ENCODE measurements around the gene RHO. TPM values are rescaled to one million over a fixed set of nuclear protein-coding genes. Genes with fewer than 3 reads are reported as not detected.

Gene RHO
- total RNA-seq, 1 experiment from 2014 or later, result not detected

GRCh38 chr3:129554356-129555152 lies 26.1 kb downstream of the RHO start:
- DNase-seq (ENCODE audit: low read depth), result no peak
- in situ Hi-C loops (cut with HindIII; ENCODE audit: low pct_unique_long_range_greater_than_20kb, low sequenced_read_pairs), result no loop called here

- in situ Hi-C loops (cut with HindIII; ENCODE audit: low pct_unique_long_range_greater_than_20kb, low sequenced_read_pairs), result no loop called here
- no peak for DNase-seq (ENCODE audit: low read depth)
Observed at GRCh38 chr3:129555153-129555550, 26.7 kb downstream of the RHO start.

DNA sequence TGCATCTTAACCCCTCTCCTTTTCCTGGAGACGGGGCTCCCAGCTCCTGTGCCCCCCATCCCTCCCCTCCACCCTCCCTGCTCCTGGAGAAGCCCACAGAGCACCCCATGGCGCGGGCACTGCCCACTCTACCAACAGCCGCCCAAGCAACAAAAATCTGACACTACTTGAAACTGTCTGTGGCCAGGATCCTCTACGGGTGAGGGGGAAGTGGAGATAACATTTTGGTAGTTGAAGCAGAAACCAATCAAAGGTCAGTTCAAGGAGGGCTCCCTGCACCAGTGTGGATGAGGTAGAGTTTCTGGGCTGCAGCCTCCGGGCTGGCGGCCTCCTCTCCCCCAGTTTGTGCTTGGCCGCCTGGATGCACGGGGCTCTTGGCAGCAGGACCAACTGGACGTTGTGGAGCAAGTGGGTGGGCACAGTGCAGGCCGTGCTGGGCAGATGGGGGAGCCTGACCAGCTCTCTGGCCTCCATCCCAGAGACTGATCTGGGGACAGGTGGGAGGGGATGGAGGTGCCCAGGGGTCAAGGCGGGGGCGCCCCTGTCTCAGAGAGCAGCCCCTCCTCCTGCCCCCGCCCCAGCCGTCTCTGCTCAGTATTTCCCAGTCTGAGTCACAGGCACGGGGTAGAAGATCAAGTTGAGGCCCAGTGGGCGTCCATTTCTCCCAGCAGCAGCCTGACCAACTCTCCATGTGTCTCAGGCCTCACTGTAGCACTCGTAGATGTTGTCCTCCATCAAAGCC lies 27.3 kb downstream of the RHO start:
- in situ Hi-C loops (cut with HindIII; ENCODE audit: low pct_unique_long_range_greater_than_20kb, low sequenced_read_pairs), result no loop called here
- DNase-seq (ENCODE audit: low read depth), result no peak

- in situ Hi-C loops (cut with HindIII; ENCODE audit: low pct_unique_long_range_greater_than_20kb, low sequenced_read_pairs), result no loop called here
- DNase-seq (ENCODE audit: low read depth), result no peak
Observed at GRCh38 chr3:129556358-129556695, 27.9 kb downstream of the RHO start.

DNA sequence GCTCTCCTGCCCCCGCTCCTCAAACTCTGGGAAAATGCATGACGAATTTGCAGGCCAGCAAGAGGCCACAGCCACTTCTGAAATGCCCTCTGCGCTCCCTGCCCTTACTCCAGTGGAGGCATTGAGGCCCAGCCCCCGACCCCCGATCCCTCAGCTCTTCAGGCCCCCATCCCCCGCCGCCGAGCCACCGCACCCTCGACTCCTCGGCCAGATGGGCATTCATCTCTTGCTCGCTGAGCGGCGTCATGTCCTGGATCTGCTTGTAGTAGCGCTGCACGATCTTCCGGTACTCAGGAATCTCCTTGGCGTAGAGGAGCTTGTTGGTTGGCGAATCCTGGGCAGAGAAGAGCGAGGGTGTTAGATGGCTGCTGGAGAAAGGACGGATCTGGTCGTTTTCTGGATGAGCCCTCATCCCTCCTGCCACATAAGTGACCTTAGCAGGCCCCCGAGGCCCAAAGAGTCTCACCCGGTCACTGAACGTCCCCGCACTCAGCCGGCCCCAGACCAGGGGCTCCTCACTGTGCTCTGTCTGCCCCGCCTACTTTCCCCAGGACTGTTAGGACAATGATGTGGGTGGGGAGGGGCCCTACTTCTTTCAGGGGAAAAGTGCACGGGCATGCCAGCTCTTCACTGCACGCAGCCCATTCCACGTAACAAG lies 28.6 kb downstream of the RHO start:
- no peak for DNase-seq (ENCODE audit: low read depth)
- in situ Hi-C loops (cut with HindIII; ENCODE audit: low pct_unique_long_range_greater_than_20kb, low sequenced_read_pairs), result no loop called here

- in situ Hi-C loops (cut with HindIII; ENCODE audit: low pct_unique_long_range_greater_than_20kb, low sequenced_read_pairs), result no loop called here
- DNase-seq (ENCODE audit: low read depth), result no peak
Observed at GRCh38 chr3:129557548-129557894, 29.1 kb downstream of the RHO start.

GRCh38 chr3:129558081-129558771 lies 29.8 kb downstream of the RHO start:
- no peak for DNase-seq (ENCODE audit: low read depth)
- in situ Hi-C loops (cut with HindIII; ENCODE audit: low pct_unique_long_range_greater_than_20kb, low sequenced_read_pairs), result no loop called here

- DNase-seq (ENCODE audit: low read depth), result no peak
- in situ Hi-C loops (cut with HindIII; ENCODE audit: low pct_unique_long_range_greater_than_20kb, low sequenced_read_pairs), result no loop called here
Observed at GRCh38 chr3:129558772-129559564, 30.5 kb downstream of the RHO start.

- in situ Hi-C loops (cut with HindIII; ENCODE audit: low pct_unique_long_range_greater_than_20kb, low sequenced_read_pairs), result no loop called here
- DNase-seq (ENCODE audit: low read depth), result no peak
Observed at GRCh38 chr3:129559565-129560079, 31.2 kb downstream of the RHO start.

- in situ Hi-C loops (cut with HindIII; ENCODE audit: low pct_unique_long_range_greater_than_20kb, low sequenced_read_pairs), result no loop called here
- no peak for DNase-seq (ENCODE audit: low read depth)
Observed at GRCh38 chr3:129560269-129560787, 31.9 kb downstream of the RHO start.

DNA sequence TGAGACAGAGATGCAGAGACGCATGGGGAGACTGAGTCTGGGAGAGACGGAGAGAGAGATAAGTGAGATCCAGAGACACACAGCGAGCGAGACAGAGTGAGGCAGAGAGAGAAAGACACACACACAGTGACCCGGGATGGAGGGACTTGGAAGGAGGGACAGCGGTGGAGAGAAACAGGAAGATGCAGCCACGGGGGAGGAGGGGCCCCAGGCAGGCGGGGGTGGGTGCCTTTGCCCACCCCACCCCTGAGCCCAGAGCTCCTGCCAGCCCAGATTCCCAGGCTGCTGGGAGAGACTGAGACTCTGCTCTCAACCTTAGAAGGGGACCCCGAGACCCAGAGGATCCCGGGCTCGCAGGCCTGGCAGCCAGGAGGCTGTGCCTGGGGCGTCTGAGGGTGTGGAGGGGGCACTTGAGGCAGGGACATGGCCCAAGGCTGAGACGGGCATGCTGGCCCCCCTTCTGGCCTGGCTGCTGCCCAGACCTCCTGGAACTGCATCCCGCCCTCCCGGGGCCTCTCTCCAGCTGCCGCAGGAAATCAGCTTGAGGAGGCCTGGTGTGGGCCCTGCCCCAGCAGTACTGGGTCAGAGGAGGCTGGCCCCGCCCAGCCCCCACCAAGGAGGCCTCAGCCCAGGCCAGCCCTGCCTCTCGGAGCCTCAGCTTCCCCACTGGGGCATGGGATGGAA lies 32.6 kb downstream of the RHO start:
- in situ Hi-C loops (cut with HindIII; ENCODE audit: low pct_unique_long_range_greater_than_20kb, low sequenced_read_pairs), result no loop called here
- no peak for DNase-seq (ENCODE audit: low read depth)

DNA sequence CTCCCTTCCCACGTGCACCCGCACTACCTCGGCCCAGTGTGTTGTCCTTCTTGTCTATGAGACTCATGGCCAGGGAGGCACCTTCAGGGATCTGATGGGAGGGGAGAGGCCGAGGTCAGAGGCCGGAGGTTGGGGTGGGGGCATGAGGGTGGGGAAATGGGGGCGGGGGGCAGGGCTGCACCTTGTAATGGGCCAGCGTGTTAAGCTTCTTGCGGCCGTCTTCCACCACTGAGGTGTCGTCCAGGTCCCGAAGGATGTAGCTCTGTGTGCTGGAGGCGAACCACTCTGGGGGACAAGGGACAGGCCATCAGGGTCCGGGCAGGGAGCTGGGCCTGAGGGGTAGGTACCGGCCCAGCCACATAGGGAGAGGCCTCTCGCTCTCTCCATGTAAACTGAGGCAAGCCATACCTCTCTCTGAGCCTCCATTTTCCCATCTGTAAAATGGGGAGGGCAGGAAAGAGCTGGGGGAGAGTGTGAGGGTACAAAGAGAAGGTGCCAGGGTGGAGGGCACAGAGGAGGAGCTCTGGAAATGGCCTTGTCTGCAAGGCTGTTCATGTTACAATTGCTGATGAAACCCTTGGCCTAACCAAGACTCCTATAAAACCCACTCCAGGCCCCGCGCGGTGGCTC lies 33.3 kb downstream of the RHO start:
- in situ Hi-C loops (cut with HindIII; ENCODE audit: low pct_unique_long_range_greater_than_20kb, low sequenced_read_pairs), result no loop called here
- DNase-seq (ENCODE audit: low read depth), result no peak

DNA sequence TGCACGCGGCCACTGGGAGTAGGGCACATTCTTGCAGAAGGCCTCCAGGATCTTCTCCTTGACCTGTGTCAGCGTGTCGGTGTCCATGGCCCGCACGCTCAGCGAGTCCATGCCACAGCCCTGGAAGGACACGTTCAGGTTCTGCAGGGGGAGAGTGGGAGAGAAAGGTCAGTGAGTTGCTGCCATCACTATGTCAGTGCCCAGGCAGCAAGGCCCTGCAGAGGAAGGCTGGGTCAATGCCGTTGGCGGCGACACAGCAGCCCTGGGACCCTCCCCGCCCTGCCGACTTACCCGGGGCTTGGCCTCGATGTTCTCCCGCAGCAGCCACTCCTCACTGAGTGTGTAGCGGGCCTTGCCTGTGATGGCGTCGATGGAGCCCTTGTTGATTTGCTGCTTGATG lies 34.4 kb downstream of the RHO start:
- in situ Hi-C loops (cut with HindIII; ENCODE audit: low pct_unique_long_range_greater_than_20kb, low sequenced_read_pairs), result no loop called here
- no peak for DNase-seq (ENCODE audit: low read depth)

GRCh38 chr3:129563332-129563731 lies 34.9 kb downstream of the RHO start:
- in situ Hi-C loops (cut with HindIII; ENCODE audit: low pct_unique_long_range_greater_than_20kb, low sequenced_read_pairs), result no loop called here
- DNase-seq (ENCODE audit: low read depth), result no peak

GRCh38 chr3:129563850-129564535 lies 35.6 kb downstream of the RHO start:
- DNase-seq (ENCODE audit: low read depth), result no peak
- in situ Hi-C loops (cut with HindIII; ENCODE audit: low pct_unique_long_range_greater_than_20kb, low sequenced_read_pairs), result no loop called here

DNA sequence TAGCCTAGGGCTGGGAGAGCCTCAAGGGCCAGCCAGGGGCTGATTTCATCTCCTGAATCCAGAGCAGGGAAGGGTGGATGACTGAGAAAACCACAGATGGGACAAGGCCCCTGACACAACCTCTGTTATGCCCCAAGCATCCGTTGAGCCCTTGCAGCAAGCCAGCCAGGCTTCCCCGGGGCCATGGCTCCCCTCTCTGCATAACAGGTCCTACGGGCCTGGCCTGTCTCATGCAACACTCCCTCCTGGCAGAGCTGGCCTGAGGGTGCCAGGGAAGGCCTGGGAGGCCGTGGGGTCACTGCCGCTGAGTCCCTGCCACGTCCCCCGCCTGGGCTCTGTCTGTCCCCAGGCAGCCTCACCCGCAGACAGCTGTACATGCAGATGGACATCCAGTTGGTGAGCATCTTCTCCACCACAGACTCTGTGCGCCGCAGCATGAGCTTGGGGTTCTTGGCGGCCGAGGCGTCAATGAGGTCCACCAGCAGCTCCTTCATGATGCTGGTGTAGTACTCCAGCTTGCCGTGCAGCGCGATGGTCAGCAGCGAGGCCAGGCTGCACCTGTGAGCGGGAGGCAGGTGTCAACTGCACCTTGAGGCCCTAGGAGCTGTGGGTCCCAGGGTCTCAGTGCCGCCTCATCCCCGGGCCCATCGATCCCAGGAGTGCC lies 36.7 kb downstream of the RHO start:
- no peak for DNase-seq (ENCODE audit: low read depth)

More for the DNA sequence above, 36.7 kb downstream of the RHO start:
- in situ Hi-C loops (cut with HindIII; ENCODE audit: low pct_unique_long_range_greater_than_20kb, low sequenced_read_pairs), result no loop called here

Measured in Caki2 (cell line).